Measurements from ENCODE around the gene ANG. TPM values are rescaled to one million over a fixed set of nuclear protein-coding genes. Genes with fewer than 3 reads are reported as not detected.
A peak's percentile ranks its signal among the peaks of the same experiment; 100 is the strongest.

ANG gene
- total RNA-seq, 1 donor from 2014 or later, result 3.7 TPM

GRCh38 chr14:20683125-20683890, 5.3 kb upstream of the ANG start:
- Histone ChIP-seq H3K4me3 (ENCODE audit: low read length in 3 of 3) (peak overlapping the region; percentile 83 to 94 (median 88)), H3K9ac (ENCODE audit: low read depth in 1 of 3, low read length in 3 of 3) (peak overlapping the region; percentile 94 to 99 (median 97)), H3K36me3 (ENCODE audit: control insufficient read depth in 3 of 3, insufficient read depth in 3 of 3, low read length in 3 of 3) (no peaks in the 10 kb centered on the region), H3K27me3 (ENCODE audit: control insufficient read depth in 3 of 3, insufficient read depth in 3 of 3, low read length in 3 of 3) (no peaks in the 10 kb centered on the region), H3K4me1 (ENCODE audit: control insufficient read depth in 3 of 3, insufficient read depth in 3 of 3, low read length in 3 of 3) (peaks cover 29 to 43% (median 32%) of the 10 kb centered on the region in 3 donors), H3K9me3 (ENCODE audit: control insufficient read depth in 3 of 3, low read length in 3 of 3) (no peaks in the 10 kb centered on the region), H3K27ac (ENCODE audit: low read depth, low read length) (peak overlapping the region; percentile 99)

GRCh38 chr14:20683891-20684661, 4.5 kb upstream of the ANG start, which contains the start of gene RNASE4:
Gene RNASE4 (plus strand): TSS chr14:20684560. CDS start chr14:20699372, 14,812 bp downstream.
- peak within 1 kb of the TSS; percentile 83 to 94 (median 88) for H3K4me3 ChIP-seq (ENCODE audit: low read length in 3 of 3)
- H3K36me3 ChIP-seq (ENCODE audit: control insufficient read depth in 3 of 3, insufficient read depth in 3 of 3, low read length in 3 of 3), result no peaks in the 10 kb centered on the region
- peak within 1 kb of the TSS; percentile 94 to 99 (median 97) for H3K9ac ChIP-seq (ENCODE audit: low read depth in 1 of 3, low read length in 3 of 3)
- no peaks in the 10 kb centered on the region for H3K9me3 ChIP-seq (ENCODE audit: control insufficient read depth in 3 of 3, low read length in 3 of 3)
- H3K27ac ChIP-seq (ENCODE audit: low read depth, low read length), result peak within 1 kb of the TSS; percentile 99
- no peaks in the 10 kb centered on the region for H3K27me3 ChIP-seq (ENCODE audit: control insufficient read depth in 3 of 3, insufficient read depth in 3 of 3, low read length in 3 of 3)
- peaks cover 29 to 43% (median 32%) of the 10 kb centered on the region in 3 donors for H3K4me1 ChIP-seq (ENCODE audit: control insufficient read depth in 3 of 3, insufficient read depth in 3 of 3, low read length in 3 of 3)

DNA sequence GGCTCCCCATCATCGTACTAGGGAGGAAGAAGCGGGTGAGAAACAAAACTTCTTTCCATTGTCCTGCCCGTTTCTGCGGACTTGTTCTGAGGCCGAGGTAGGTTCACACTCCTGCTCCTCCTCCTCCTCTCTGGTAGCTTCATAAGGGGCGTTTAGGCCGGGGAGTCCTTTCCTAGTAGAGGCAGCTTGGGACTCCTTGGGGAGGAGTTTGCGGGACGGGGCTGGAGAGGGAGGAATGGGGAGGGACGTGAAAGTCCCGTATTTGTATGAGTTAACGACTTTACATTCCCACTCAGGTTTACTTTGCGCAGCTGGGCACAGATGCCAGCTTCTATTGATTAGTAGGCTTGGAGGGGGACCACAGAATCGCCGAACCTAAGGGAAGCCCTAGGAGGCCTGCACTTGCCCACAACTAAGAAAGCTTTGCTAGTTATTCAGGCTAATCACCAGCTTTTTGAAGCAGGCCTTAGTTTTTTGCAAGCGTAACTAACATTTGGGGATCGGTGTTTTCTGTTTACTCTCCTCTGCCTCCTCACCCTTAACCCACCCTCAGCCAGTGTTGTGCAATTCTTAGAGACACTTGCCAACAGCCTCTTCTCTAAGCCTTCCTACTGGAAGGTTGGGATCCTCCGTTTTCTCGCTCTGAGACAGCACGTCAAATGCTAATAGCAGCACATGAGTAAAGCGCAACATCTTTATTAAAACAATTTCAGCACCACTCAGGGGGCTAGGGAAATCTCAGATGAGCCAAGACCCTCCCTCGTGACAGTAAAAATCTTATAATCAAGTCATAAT, 3.7 kb upstream of the ANG start:
- peaks cover 29 to 43% (median 32%) of the 10 kb centered on the region in 3 donors for H3K4me1 ChIP-seq (ENCODE audit: control insufficient read depth in 3 of 3, insufficient read depth in 3 of 3, low read length in 3 of 3)
- no peaks in the 10 kb centered on the region for H3K36me3 ChIP-seq (ENCODE audit: control insufficient read depth in 3 of 3, insufficient read depth in 3 of 3, low read length in 3 of 3)
- H3K4me3 ChIP-seq (ENCODE audit: low read length in 3 of 3), result peak overlapping the region; percentile 83 to 94 (median 88)

GRCh38 chr14:20686386-20687143, 2.0 kb upstream of the ANG start:
- H3K36me3 ChIP-seq (ENCODE audit: control insufficient read depth in 3 of 3, insufficient read depth in 3 of 3, low read length in 3 of 3), result no peaks in the 10 kb centered on the region
- H3K27ac ChIP-seq (ENCODE audit: low read depth, low read length), result no peak overlapping the region
- no peak overlapping the region for H3K9ac ChIP-seq (ENCODE audit: low read depth in 1 of 3, low read length in 3 of 3)
- no peaks in the 10 kb centered on the region for H3K9me3 ChIP-seq (ENCODE audit: control insufficient read depth in 3 of 3, low read length in 3 of 3)
- peak overlapping the region in 1 of 3 donors; percentile 42 for H3K4me3 ChIP-seq (ENCODE audit: low read length in 3 of 3)
- peaks cover 18 to 29% (median 20%) of the 10 kb centered on the region in 3 donors for H3K4me1 ChIP-seq (ENCODE audit: control insufficient read depth in 3 of 3, insufficient read depth in 3 of 3, low read length in 3 of 3)
- H3K27me3 ChIP-seq (ENCODE audit: control insufficient read depth in 3 of 3, insufficient read depth in 3 of 3, low read length in 3 of 3), result no peaks in the 10 kb centered on the region

More for the DNA sequence above, 3.7 kb upstream of the ANG start:
- peak overlapping the region; percentile 99 for H3K27ac ChIP-seq (ENCODE audit: low read depth, low read length)
- no peaks in the 10 kb centered on the region for H3K9me3 ChIP-seq (ENCODE audit: control insufficient read depth in 3 of 3, low read length in 3 of 3)
- no peaks in the 10 kb centered on the region for H3K27me3 ChIP-seq (ENCODE audit: control insufficient read depth in 3 of 3, insufficient read depth in 3 of 3, low read length in 3 of 3)
- peak overlapping the region; percentile 83 to 99 (median 97) for H3K9ac ChIP-seq (ENCODE audit: low read depth in 1 of 3, low read length in 3 of 3)

GRCh38 chr14:20687362-20688166, 1.0 kb upstream of the ANG start:
- Histone ChIP-seq H3K36me3 (ENCODE audit: control insufficient read depth in 3 of 3, insufficient read depth in 3 of 3, low read length in 3 of 3) (no peaks in the 10 kb centered on the region), H3K27ac (ENCODE audit: low read depth, low read length) (no peak overlapping the region), H3K9ac (ENCODE audit: low read depth in 1 of 3, low read length in 3 of 3) (no peak overlapping the region), H3K9me3 (ENCODE audit: control insufficient read depth in 3 of 3, low read length in 3 of 3) (no peaks in the 10 kb centered on the region), H3K4me1 (ENCODE audit: control insufficient read depth in 3 of 3, insufficient read depth in 3 of 3, low read length in 3 of 3) (peaks cover 11 to 19% (median 13%) of the 10 kb centered on the region in 3 donors), H3K4me3 (ENCODE audit: low read length in 3 of 3) (no peak overlapping the region), H3K27me3 (ENCODE audit: control insufficient read depth in 3 of 3, insufficient read depth in 3 of 3, low read length in 3 of 3) (no peaks in the 10 kb centered on the region)

DNA sequence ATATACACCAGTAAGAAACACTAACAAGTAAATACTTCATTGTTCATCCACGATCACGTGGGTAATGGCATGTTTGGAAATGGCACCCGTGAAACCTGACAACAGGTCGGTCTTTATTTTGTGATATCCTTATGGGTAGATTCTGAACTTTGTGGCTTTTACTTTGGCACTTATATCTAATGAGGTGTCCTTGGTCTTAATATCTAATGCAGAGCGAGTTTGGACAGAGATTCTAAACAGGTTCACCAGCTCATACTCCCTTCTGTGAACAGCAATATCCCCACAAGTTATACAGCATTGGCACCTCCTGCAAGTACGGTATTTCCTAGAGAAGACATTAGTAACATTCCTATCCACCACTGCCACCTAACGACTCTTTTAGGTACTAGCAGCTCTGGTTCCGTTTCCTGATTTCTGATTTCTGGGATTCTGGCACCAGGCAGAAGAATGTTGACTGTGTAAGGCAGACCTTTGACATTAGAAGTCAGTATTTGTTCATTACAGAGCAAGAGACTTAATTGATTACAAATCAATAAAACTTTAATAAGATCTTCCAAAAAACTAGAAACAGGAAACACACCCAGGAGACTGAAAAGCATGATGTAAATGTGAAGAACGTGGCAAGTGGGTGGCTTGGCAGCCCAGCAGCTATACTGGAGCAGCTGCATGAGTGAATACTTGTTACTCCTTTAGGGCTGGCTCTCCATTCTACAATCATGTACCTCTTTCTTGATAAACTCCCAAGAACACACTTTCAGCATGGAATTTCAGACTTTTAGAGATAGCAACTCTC, 2.5 kb downstream of the ANG start:
- Histone ChIP-seq H3K4me1 (ENCODE audit: control insufficient read depth in 3 of 3, insufficient read depth in 3 of 3, low read length in 3 of 3) (peaks cover 0 to 3% (median 0%) of the 10 kb centered on the region in 3 donors), H3K4me3 (ENCODE audit: low read length in 3 of 3) (no peak overlapping the region), H3K9ac (ENCODE audit: low read depth in 1 of 3, low read length in 3 of 3) (no peak overlapping the region), H3K27ac (ENCODE audit: low read depth, low read length) (no peak overlapping the region), H3K9me3 (ENCODE audit: control insufficient read depth in 3 of 3, low read length in 3 of 3) (no peaks in the 10 kb centered on the region), H3K27me3 (ENCODE audit: control insufficient read depth in 3 of 3, insufficient read depth in 3 of 3, low read length in 3 of 3) (no peaks in the 10 kb centered on the region), H3K36me3 (ENCODE audit: control insufficient read depth in 3 of 3, insufficient read depth in 3 of 3, low read length in 3 of 3) (peaks cover 0 to 2% (median 0%) of the 10 kb centered on the region in 3 donors)

- Histone ChIP-seq H3K4me1 (ENCODE audit: control insufficient read depth in 3 of 3, insufficient read depth in 3 of 3, low read length in 3 of 3) (peaks cover 0 to 3% (median 0%) of the 10 kb centered on the region in 3 donors), H3K4me3 (ENCODE audit: low read length in 3 of 3) (no peak overlapping the region), H3K27ac (ENCODE audit: low read depth, low read length) (no peak overlapping the region), H3K27me3 (ENCODE audit: control insufficient read depth in 3 of 3, insufficient read depth in 3 of 3, low read length in 3 of 3) (no peaks in the 10 kb centered on the region), H3K36me3 (ENCODE audit: control insufficient read depth in 3 of 3, insufficient read depth in 3 of 3, low read length in 3 of 3) (peaks cover 0 to 2% (median 0%) of the 10 kb centered on the region in 3 donors), H3K9ac (ENCODE audit: low read depth in 1 of 3, low read length in 3 of 3) (no peak overlapping the region), H3K9me3 (ENCODE audit: control insufficient read depth in 3 of 3, low read length in 3 of 3) (no peaks in the 10 kb centered on the region)
Measured at GRCh38 chr14:20692116-20692751, 3.7 kb downstream of the ANG start.

DNA sequence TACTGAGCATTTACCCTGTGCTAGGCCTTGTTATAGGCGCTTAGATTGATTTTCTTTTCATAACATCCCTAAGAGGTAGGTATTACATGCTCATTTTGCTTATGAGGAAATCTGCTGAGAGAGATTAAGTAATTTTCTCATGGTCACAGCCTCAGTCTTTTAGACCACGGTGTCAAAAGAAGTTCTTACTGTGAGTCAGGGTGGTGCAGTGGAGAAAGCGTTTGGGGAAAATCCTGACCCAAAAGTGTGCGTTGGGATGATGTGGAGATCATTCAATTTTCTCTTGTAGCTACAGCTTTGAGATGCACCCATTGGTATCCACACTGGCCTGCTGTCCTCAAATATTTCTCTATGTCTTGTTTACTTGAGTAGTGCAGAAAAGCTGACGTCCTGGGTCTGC, 8.2 kb downstream of the ANG start:
- Histone ChIP-seq H3K27ac (ENCODE audit: low read depth, low read length) (no peak overlapping the region), H3K9me3 (ENCODE audit: control insufficient read depth in 3 of 3, low read length in 3 of 3) (no peaks in the 10 kb centered on the region), H3K9ac (ENCODE audit: low read depth in 1 of 3, low read length in 3 of 3) (no peak overlapping the region), H3K4me3 (ENCODE audit: low read length in 3 of 3) (no peak overlapping the region), H3K36me3 (ENCODE audit: control insufficient read depth in 3 of 3, insufficient read depth in 3 of 3, low read length in 3 of 3) (peaks cover 0 to 5% (median 0%) of the 10 kb centered on the region in 3 donors), H3K4me1 (ENCODE audit: control insufficient read depth in 3 of 3, insufficient read depth in 3 of 3, low read length in 3 of 3) (no peaks in the 10 kb centered on the region), H3K27me3 (ENCODE audit: control insufficient read depth in 3 of 3, insufficient read depth in 3 of 3, low read length in 3 of 3) (no peaks in the 10 kb centered on the region)
